ENCODE measurements around the gene RREB1. TPM values are rescaled to one million over a fixed set of nuclear protein-coding genes. Genes with fewer than 3 reads are reported as not detected.

RREB1 gene
- total RNA-seq, 1 experiment from 2014 or later, result 35.8 TPM

DNA sequence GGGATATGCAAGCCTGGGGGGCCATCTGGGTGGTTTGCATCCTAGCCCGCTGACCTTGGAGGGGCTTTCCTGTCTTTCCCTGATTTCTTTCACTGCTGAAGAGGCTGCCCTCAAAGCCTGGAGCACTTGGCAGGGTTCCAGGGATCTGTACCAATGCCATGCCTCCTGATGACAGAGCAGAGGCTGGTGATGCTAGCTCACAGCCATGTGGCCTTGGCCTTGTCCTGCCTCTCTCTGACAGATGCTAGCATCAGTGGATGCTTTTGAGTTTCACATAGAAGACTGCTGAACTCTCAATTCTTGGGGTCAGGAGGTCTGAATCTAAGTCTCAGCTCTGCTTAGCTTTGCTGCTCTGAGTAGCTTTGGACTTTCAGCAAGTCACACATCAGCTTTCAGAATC, 21.9 kb upstream of the RREB1 start:
- no peak for DNase-seq
- H3K4me2 ChIP-seq (ENCODE audit: insufficient read depth, insufficient read length, low read length), result no peak overlapping the region
- H2BK5ac ChIP-seq (ENCODE audit: insufficient read length, low read length), result no peak overlapping the region
- no peak overlapping the region for H3K27ac ChIP-seq (ENCODE audit: insufficient read length, low read depth, low read length)
- H3K9ac ChIP-seq (ENCODE audit: extremely low read depth, insufficient read length, low read length), result no peak overlapping the region
- H3K4ac ChIP-seq (ENCODE audit: low read depth, low read length), result no peak overlapping the region
- H3K56ac ChIP-seq (ENCODE audit: insufficient read length, low read depth, low read length), result no peak overlapping the region
- no peak overlapping the region for H3K4me3 Mint-ChIP-seq
- H3K79me2 ChIP-seq (ENCODE audit: insufficient read depth, low read length), result no peaks in the 10 kb centered on the region
- no peaks in the 10 kb centered on the region; the same call in 1 of the 2 replicates for H3K27me3 ChIP-seq (ENCODE audit: insufficient read depth, low read length)
- peaks cover 25 to 27% of the 10 kb centered on the region in 2 experiments for H3K4me1 Mint-ChIP-seq
- H3T11ph ChIP-seq (ENCODE audit: low read length), result no peak overlapping the region
- no peak overlapping the region for H2BK20ac ChIP-seq (ENCODE audit: low read depth, low read length, poor library complexity, severe bottlenecking)
- no peak overlapping the region for H4K5ac ChIP-seq (ENCODE audit: insufficient read length, low read depth, low read length)
- H2BK12ac ChIP-seq (ENCODE audit: insufficient read length, low read depth, low read length), result peak overlapping the region; percentile 23
- no peak overlapping the region for H4K91ac ChIP-seq (ENCODE audit: insufficient read length, low read depth, low read length)
- no peaks in the 10 kb centered on the region for H3K9me3 ChIP-seq (ENCODE audit: control insufficient read depth, low read depth, low read length)
- H2AFZ ChIP-seq (ENCODE audit: low read length), result no peak overlapping the region
- H2AK5ac ChIP-seq (ENCODE audit: insufficient read length, low read length), result no peak overlapping the region
- TF ChIP-seq, protein P1, sequence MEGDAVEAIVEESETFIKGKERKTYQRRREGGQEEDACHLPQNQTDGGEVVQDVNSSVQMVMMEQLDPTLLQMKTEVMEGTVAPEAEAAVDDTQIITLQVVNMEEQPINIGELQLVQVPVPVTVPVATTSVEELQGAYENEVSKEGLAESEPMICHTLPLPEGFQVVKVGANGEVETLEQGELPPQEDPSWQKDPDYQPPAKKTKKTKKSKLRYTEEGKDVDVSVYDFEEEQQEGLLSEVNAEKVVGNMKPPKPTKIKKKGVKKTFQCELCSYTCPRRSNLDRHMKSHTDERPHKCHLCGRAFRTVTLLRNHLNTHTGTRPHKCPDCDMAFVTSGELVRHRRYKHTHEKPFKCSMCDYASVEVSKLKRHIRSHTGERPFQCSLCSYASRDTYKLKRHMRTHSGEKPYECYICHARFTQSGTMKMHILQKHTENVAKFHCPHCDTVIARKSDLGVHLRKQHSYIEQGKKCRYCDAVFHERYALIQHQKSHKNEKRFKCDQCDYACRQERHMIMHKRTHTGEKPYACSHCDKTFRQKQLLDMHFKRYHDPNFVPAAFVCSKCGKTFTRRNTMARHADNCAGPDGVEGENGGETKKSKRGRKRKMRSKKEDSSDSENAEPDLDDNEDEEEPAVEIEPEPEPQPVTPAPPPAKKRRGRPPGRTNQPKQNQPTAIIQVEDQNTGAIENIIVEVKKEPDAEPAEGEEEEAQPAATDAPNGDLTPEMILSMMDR (conservative IDR thresholded peaks at IDR 0.05), result no peak
- peaks cover 10% of the 10 kb centered on the region; the same call in 1 of the 2 replicates for H3K4me1 ChIP-seq (ENCODE audit: insufficient read depth, low read length)
- no peak overlapping the region for H3K27ac Mint-ChIP-seq
- H4K20me1 ChIP-seq (ENCODE audit: control insufficient read depth, insufficient read depth, insufficient read length), result no peaks in the 10 kb centered on the region
- no peak overlapping the region for H2BK120ac ChIP-seq (ENCODE audit: low read depth, low read length, poor library complexity, severe bottlenecking)
- no peaks in the 10 kb centered on the region for H3K36me3 Mint-ChIP-seq (ENCODE audit: insufficient read depth in 1 of 3, low read depth in 3 of 3)
- no peak overlapping the region for H3K14ac ChIP-seq (ENCODE audit: insufficient read depth, low read length)
- no peaks in the 10 kb centered on the region for H3K9me3 Mint-ChIP-seq
- no peak overlapping the region for H3K23ac ChIP-seq (ENCODE audit: insufficient read length, low read depth, low read length)
- no CpG with 5 or more reads among the region's 1 CpG for WGBS (ENCODE audit: extremely low coverage, insufficient read length, low lambda C conversion rate)
- no peaks in the 10 kb centered on the region for H3K79me1 ChIP-seq (ENCODE audit: insufficient read depth, low read depth, low read length, poor library complexity, severe bottlenecking)
- H3K23me2 ChIP-seq (ENCODE audit: insufficient read length, low read depth, low read length, poor library complexity, severe bottlenecking), result no peaks in the 10 kb centered on the region
- no peak overlapping the region for H4K8ac ChIP-seq (replicated peaks; ENCODE audit: insufficient read length, low read depth, low read length)
- peaks cover 48% of the 10 kb centered on the region for H3K27me3 Mint-ChIP-seq (ENCODE audit: low read depth)
- H3K18ac ChIP-seq (ENCODE audit: insufficient read length, low read depth, low read length), result no peak overlapping the region
- no peak overlapping the region for H2BK15ac ChIP-seq (ENCODE audit: low read depth, low read length)

Measured in H9 (cell line).